ENCODE measurements around the gene CNNM1.

CNNM1 gene

GRCh38 chr10:99347672-99348071, 18.5 kb downstream of the CNNM1 start:
- no peak overlapping the region for H2BK120ac ChIP-seq (ENCODE audit: insufficient read depth, low read length, poor library complexity)

GRCh38 chr10:99353182-99353581, 24.0 kb downstream of the CNNM1 start:
- whole genome bisulfite sequencing (ENCODE audit: extremely low coverage, insufficient coverage, insufficient read length): no CpG with 5 or more reads among the region's 1 CpG
- Histone ChIP-seq H3K27me3 (ENCODE audit: insufficient read depth, low read length) (no peaks in the 10 kb centered on the region), H3K79me2 (ENCODE audit: control insufficient read depth, insufficient read depth, low read length, poor library complexity) (no peaks in the 10 kb centered on the region)

More at GRCh38 chr10:99347672-99348071, 18.5 kb downstream of the CNNM1 start:
- Histone ChIP-seq H3K4me3 (ENCODE audit: low read depth, low read length) (no peak overlapping the region), H2BK5ac (ENCODE audit: low read depth, low read length, poor library complexity) (no peak overlapping the region), H3K79me2 (ENCODE audit: control insufficient read depth, insufficient read depth, low read length, poor library complexity) (no peaks in the 10 kb centered on the region), H4K12ac (ENCODE audit: low read depth, low read length) (no peak overlapping the region), H3K36me3 (ENCODE audit: control insufficient read depth in 1 of 2, insufficient read depth in 2 of 2, low read length in 2 of 2) (no peaks in the 10 kb centered on the region), H3K9me3 (ENCODE audit: insufficient read depth, low read depth, low read length) (no peaks in the 10 kb centered on the region), H3K14ac (ENCODE audit: low read length) (no peak overlapping the region), H2BK12ac (ENCODE audit: low read length) (no peak overlapping the region), H3K79me1 (ENCODE audit: low read length) (no peaks in the 10 kb centered on the region), H4K8ac (ENCODE audit: low read depth, low read length) (no peak overlapping the region), H3K4me1 (ENCODE audit: control insufficient read depth in 1 of 2, insufficient read depth in 2 of 2, low read length in 2 of 2) (peaks cover 2% of the 10 kb centered on the region in 2 experiments), H3K18ac (ENCODE audit: low read length) (no peak overlapping the region), H3K27ac (ENCODE audit: low read depth, low read length) (no peak overlapping the region), H3K23ac (ENCODE audit: low read length) (no peak overlapping the region), H3K9ac (ENCODE audit: low read length) (no peak overlapping the region), H4K91ac (ENCODE audit: low read depth, low read length) (no peak overlapping the region), H3K27me3 (ENCODE audit: insufficient read depth, low read length) (no peaks in the 10 kb centered on the region), H2AK5ac (ENCODE audit: low read length) (no peak overlapping the region), H2AFZ (ENCODE audit: insufficient read depth, low read length, poor library complexity) (no peak overlapping the region), H3K4ac (ENCODE audit: low read depth, low read length) (no peak overlapping the region), H3K4me2 (ENCODE audit: low read length) (no peak overlapping the region)
- WGBS (ENCODE audit: extremely low coverage, insufficient coverage, insufficient read length): no CpG with 5 or more reads among the region's 5 CpGs
- DNase-seq: no peak

GRCh38 chr10:99357691-99358090, 28.5 kb downstream of the CNNM1 start:
- Histone ChIP-seq H2BK12ac (ENCODE audit: low read length) (no peak overlapping the region), H2AK5ac (ENCODE audit: low read length) (no peak overlapping the region), H3K23ac (ENCODE audit: low read length) (no peak overlapping the region), H3K79me1 (ENCODE audit: low read length) (no peaks in the 10 kb centered on the region), H3K36me3 (ENCODE audit: control insufficient read depth in 1 of 2, insufficient read depth in 2 of 2, low read length in 2 of 2) (no peaks in the 10 kb centered on the region), H3K27me3 (ENCODE audit: insufficient read depth, low read length) (no peaks in the 10 kb centered on the region), H2BK120ac (ENCODE audit: insufficient read depth, low read length, poor library complexity) (no peak overlapping the region), H4K12ac (ENCODE audit: low read depth, low read length) (no peak overlapping the region), H2AFZ (ENCODE audit: insufficient read depth, low read length, poor library complexity) (no peak overlapping the region), H4K91ac (ENCODE audit: low read depth, low read length) (no peak overlapping the region), H3K14ac (ENCODE audit: low read length) (no peak overlapping the region), H3K4me1 (ENCODE audit: control insufficient read depth in 1 of 2, insufficient read depth in 2 of 2, low read length in 2 of 2) (no peaks in the 10 kb centered on the region), H2BK5ac (ENCODE audit: low read depth, low read length, poor library complexity) (no peak overlapping the region), H3K27ac (ENCODE audit: low read depth, low read length) (no peak overlapping the region), H3K9ac (ENCODE audit: low read length) (no peak overlapping the region), H3K18ac (ENCODE audit: low read length) (no peak overlapping the region), H3K4ac (ENCODE audit: low read depth, low read length) (no peak overlapping the region), H3K4me2 (ENCODE audit: low read length) (no peak overlapping the region), H3K79me2 (ENCODE audit: control insufficient read depth, insufficient read depth, low read length, poor library complexity) (no peaks in the 10 kb centered on the region), H4K8ac (ENCODE audit: low read depth, low read length) (no peak overlapping the region), H3K4me3 (ENCODE audit: low read depth, low read length) (no peak overlapping the region), H3K9me3 (ENCODE audit: insufficient read depth, low read depth, low read length) (no peaks in the 10 kb centered on the region)
- DNase-seq: no peak
- WGBS (ENCODE audit: extremely low coverage, insufficient coverage, insufficient read length): no CpG with 5 or more reads among the region's 3 CpGs

More at GRCh38 chr10:99353182-99353581, 24.0 kb downstream of the CNNM1 start:
- H3K4me3 ChIP-seq (ENCODE audit: low read depth, low read length): no peak overlapping the region
- H3K14ac ChIP-seq (ENCODE audit: low read length): no peak overlapping the region
- no peak overlapping the region for H2AFZ ChIP-seq (ENCODE audit: insufficient read depth, low read length, poor library complexity)
- no peak overlapping the region for H2BK120ac ChIP-seq (ENCODE audit: insufficient read depth, low read length, poor library complexity)
- no peak overlapping the region for H3K18ac ChIP-seq (ENCODE audit: low read length)
- no peak overlapping the region for H2BK12ac ChIP-seq (ENCODE audit: low read length)
- H3K23ac ChIP-seq (ENCODE audit: low read length): no peak overlapping the region
- no peak overlapping the region for H4K12ac ChIP-seq (ENCODE audit: low read depth, low read length)
- H3K4me2 ChIP-seq (ENCODE audit: low read length): no peak overlapping the region
- no peaks in the 10 kb centered on the region for H3K79me1 ChIP-seq (ENCODE audit: low read length)
- H4K8ac ChIP-seq (ENCODE audit: low read depth, low read length): no peak overlapping the region
- H3K4me1 ChIP-seq (ENCODE audit: control insufficient read depth in 1 of 2, insufficient read depth in 2 of 2, low read length in 2 of 2): no peaks in the 10 kb centered on the region
- no peaks in the 10 kb centered on the region for H3K36me3 ChIP-seq (ENCODE audit: control insufficient read depth in 1 of 2, insufficient read depth in 2 of 2, low read length in 2 of 2)
- no peak overlapping the region for H2AK5ac ChIP-seq (ENCODE audit: low read length)
- DNase-seq: no peak
- H3K9me3 ChIP-seq (ENCODE audit: insufficient read depth, low read depth, low read length): no peaks in the 10 kb centered on the region
- no peak overlapping the region for H2BK5ac ChIP-seq (ENCODE audit: low read depth, low read length, poor library complexity)
- no peak overlapping the region for H3K4ac ChIP-seq (ENCODE audit: low read depth, low read length)
- no peak overlapping the region for H4K91ac ChIP-seq (ENCODE audit: low read depth, low read length)
- H3K27ac ChIP-seq (ENCODE audit: low read depth, low read length): no peak overlapping the region
- no peak overlapping the region for H3K9ac ChIP-seq (ENCODE audit: low read length)

- H3K27me3 ChIP-seq (ENCODE audit: insufficient read depth, low read length): no peaks in the 10 kb centered on the region
- H3K18ac ChIP-seq (ENCODE audit: low read length): no peak overlapping the region
- H3K4me3 ChIP-seq (ENCODE audit: low read depth, low read length): no peak overlapping the region
- H3K9me3 ChIP-seq (ENCODE audit: insufficient read depth, low read depth, low read length): no peaks in the 10 kb centered on the region
- H2BK5ac ChIP-seq (ENCODE audit: low read depth, low read length, poor library complexity): no peak overlapping the region
- no peak for DNase-seq
- H3K79me2 ChIP-seq (ENCODE audit: control insufficient read depth, insufficient read depth, low read length, poor library complexity): no peaks in the 10 kb centered on the region
- no peaks in the 10 kb centered on the region for H3K79me1 ChIP-seq (ENCODE audit: low read length)
- H4K8ac ChIP-seq (ENCODE audit: low read depth, low read length): no peak overlapping the region
- H3K27ac ChIP-seq (ENCODE audit: low read depth, low read length): no peak overlapping the region
- no CpG with 5 or more reads among the region's 1 CpG for WGBS (ENCODE audit: extremely low coverage, insufficient coverage, insufficient read length)
- no peak overlapping the region for H4K91ac ChIP-seq (ENCODE audit: low read depth, low read length)
- no peak overlapping the region for H2BK120ac ChIP-seq (ENCODE audit: insufficient read depth, low read length, poor library complexity)
- H3K14ac ChIP-seq (ENCODE audit: low read length): no peak overlapping the region
- no peaks in the 10 kb centered on the region for H3K36me3 ChIP-seq (ENCODE audit: control insufficient read depth in 1 of 2, insufficient read depth in 2 of 2, low read length in 2 of 2)
- H3K9ac ChIP-seq (ENCODE audit: low read length): no peak overlapping the region
- H2BK12ac ChIP-seq (ENCODE audit: low read length): no peak overlapping the region
- H3K4me2 ChIP-seq (ENCODE audit: low read length): no peak overlapping the region
- no peaks in the 10 kb centered on the region for H3K4me1 ChIP-seq (ENCODE audit: control insufficient read depth in 1 of 2, insufficient read depth in 2 of 2, low read length in 2 of 2)
- H3K23ac ChIP-seq (ENCODE audit: low read length): no peak overlapping the region
- no peak overlapping the region for H2AK5ac ChIP-seq (ENCODE audit: low read length)
- H2AFZ ChIP-seq (ENCODE audit: insufficient read depth, low read length, poor library complexity): no peak overlapping the region
- H3K4ac ChIP-seq (ENCODE audit: low read depth, low read length): no peak overlapping the region
- H4K12ac ChIP-seq (ENCODE audit: low read depth, low read length): no peak overlapping the region
These were observed 28.9 kb downstream of the CNNM1 start for GRCh38 chr10:99358101-99358500.

Data from trophoblast cell (in vitro differentiated cells and primary cell).